DOHH2 (cell line): Measurements from ENCODE around the gene RIN1.

Experiments used
- CTCF ChIP-seq: fragments of 200-600 bp; sonication (generic); IDR thresholded peaks from one replicate; pipeline ENCODE4 v1.5.1; 2014; ENCODE audit warnings: antibody characterized with exemption, mild to moderate bottlenecking, low read depth, low read length; ENCODE audit not compliant: poor library complexity, severe bottlenecking
- EZH2phosphoT487 ChIP-seq: fragments of 200-600 bp; sonication (generic); IDR thresholded peaks from 2 replicates; pipeline ENCODE4 v1.6.1; 2017; ENCODE audit warnings: borderline replicate concordance, mild to moderate bottlenecking, antibody characterized with exemption, low read length, moderate library complexity, mixed read lengths

- TF ChIP-seq CTCF = no peak
- no peak for TF ChIP-seq EZH2phosphoT487
Observed at GRCh38 chr11:66297610-66298009, 38.6 kb downstream of the RIN1 start.
